K562 (cell line): ENCODE results near the gene HOXB5. TPM values are rescaled to one million over a fixed set of nuclear protein-coding genes. Genes with fewer than 3 reads are reported as not detected.

Experiments used
- ARHGAP35 ChIP-seq: fragments of 450-650 bp; IDR thresholded peaks from 2 replicates; pipeline ENCODE4 v1.6.1; 2018; ENCODE audit not compliant: partially characterized antibody
- HOXB6 ChIP-seq: fragments of 250-450 bp; sonication (Bioruptor Pico); IDR thresholded peaks from 2 replicates; pipeline ENCODE4 v1.5.1; 2022; ENCODE audit warnings: mild to moderate bottlenecking, borderline replicate concordance
- MAFK ChIP-seq: IDR thresholded peaks from 2 replicates; pipeline ENCODE4 v1.6.1; 2011; ENCODE audit warnings: low read length, improper control_type of control experiment
- MBD2 ChIP-seq: sonication (generic); IDR thresholded peaks from 2 replicates; pipeline ENCODE4 v1.6.1; 2016; ENCODE audit warnings: low read depth, borderline replicate concordance
- NFXL1 ChIP-seq: fragments of 450-650 bp; formaldehyde crosslinking; IDR thresholded peaks from 2 replicates; pipeline ENCODE4 v1.4.0; 2021; ENCODE audit warnings: mild to moderate bottlenecking
- NFYB ChIP-seq: IDR thresholded peaks from 2 replicates; pipeline ENCODE4 v1.6.1; 2011; ENCODE audit warnings: mild to moderate bottlenecking, moderate library complexity; ENCODE audit not compliant: insufficient read length; ENCODE audit errors: extremely low read depth
- OTX1 ChIP-seq: fragments of 450-650 bp; formaldehyde crosslinking; IDR thresholded peaks from 2 replicates; pipeline ENCODE4 v1.4.0; 2022; ENCODE audit warnings: mild to moderate bottlenecking
- PCBP1 ChIP-seq: fragments of 200-400 bp; formaldehyde crosslinking; IDR thresholded peaks from 2 replicates; pipeline ENCODE4 v1.6.1; 2018; ENCODE audit warnings: mild to moderate bottlenecking, low read depth, low read length; ENCODE audit not compliant: poor library complexity, severe bottlenecking
- PHB ChIP-seq: fragments of 250-450 bp; sonication (Bioruptor Pico); IDR thresholded peaks from 2 replicates; pipeline ENCODE4 v1.5.0; 2021
- RBFOX2 ChIP-seq: fragments of 200-400 bp; formaldehyde crosslinking; IDR thresholded peaks from 2 replicates; pipeline ENCODE4 v1.6.1; 2017; ENCODE audit warnings: low read depth, mild to moderate bottlenecking, low read length, moderate library complexity
- SRSF9 ChIP-seq: fragments of 200-400 bp; formaldehyde crosslinking; IDR thresholded peaks from 2 replicates; pipeline ENCODE4 v1.6.1; 2017; ENCODE audit warnings: low read depth, low read length, borderline replicate concordance
- STAG1 ChIP-seq: sonication (generic); formaldehyde crosslinking; IDR thresholded peaks from 2 replicates; pipeline ENCODE4 v1.5.0; 2020; ENCODE audit warnings: missing genetic modification reagents, borderline replicate concordance
- TOE1 ChIP-seq, 2 experiments: fragments of 450-650 bp in 1 of 2; sonication (generic) in 1 of 2; formaldehyde crosslinking in 1 of 2; IDR thresholded peaks; 2 replicates each; pipeline versions ENCODE4 v1.7.1 to v1.8.0; 2016 to 2022; ENCODE audit warnings: borderline replicate concordance in 2 of 2, mild to moderate bottlenecking in 2 of 2, antibody characterized with exemption in 1 of 2, inconsistent platforms in 1 of 2, low read depth in 1 of 2, missing genetic modification reagents in 1 of 2, moderate library complexity in 1 of 2
- XRCC5 ChIP-seq: fragments of 200-400 bp; formaldehyde crosslinking; IDR thresholded peaks from 2 replicates; pipeline ENCODE4 v1.6.1; 2017; ENCODE audit warnings: low read depth, mild to moderate bottlenecking, low read length
- ZC3H11A ChIP-seq: IDR thresholded peaks from 2 replicates; pipeline ENCODE4 v1.6.1; 2012; ENCODE audit warnings: low read depth, low read length, improper control_type of control experiment
- ZNF175 ChIP-seq: fragments of 200-800 bp; sonication (Bioruptor generic); IDR thresholded peaks from 2 replicates; pipeline ENCODE4 v1.6.1; 2016; ENCODE audit warnings: low read depth, mild to moderate bottlenecking, missing genetic modification characterization, missing compliant biosample characterization
- ZNF217 ChIP-seq: sonication (generic); formaldehyde crosslinking; IDR thresholded peaks from 2 replicates; pipeline ENCODE4 v1.8.0; 2022; ENCODE audit warnings: mild to moderate bottlenecking, missing genetic modification reagents
- ZNF551 ChIP-seq: fragments of 250-450 bp; sonication (Bioruptor Pico); IDR thresholded peaks from 2 replicates; pipeline ENCODE4 v1.5.0; 2021; ENCODE audit warnings: mild to moderate bottlenecking, moderate library complexity
- ZSCAN29 ChIP-seq: fragments of 450-650 bp; IDR thresholded peaks from 2 replicates; pipeline ENCODE4 v1.6.1; 2017
- polyA plus RNA-seq, 8 experiments: library from polyadenylated mRNA; depleted of rRNA in 4 of 8; stranded (reverse) in 5 of 8; unstranded in 3 of 8; fragments of >200 nt; fragmentation: Nextera tagmentation in 2 of 8; fragmentation: Illumina TruSeq in 1 of 8; extraction: Ambion mirVana in 2 of 8; extraction: Trizol in 1 of 8; gene quantifications; 2 replicates each; pipeline versions ENCODE4 v1.2.1 to v1.2.3, GENCODE V29; 2011 to 2014; ENCODE audit warnings: inconsistent platforms in 1 of 8, missing spikeins in 1 of 8
- total RNA-seq, 7 experiments: library from RNA; depleted of rRNA in 6 of 7; stranded (reverse); fragments of >200 nt in 6 of 7; fragmentation: Illumina TruSeq in 2 of 7; extraction: Trizol in 2 of 7; gene quantifications; 2 replicates each; pipeline versions ENCODE4 v1.2.1 to v1.2.3, GENCODE V29; 2011 to 2021; ENCODE audit warnings: low replicate concordance in 1 of 7
- TF ChIP-seq, protein P1 (sequence below): fragments of 450-650 bp; IDR thresholded peaks from one replicate; pipeline ENCODE4 v1.6.1; 2018; ENCODE audit warnings: mild to moderate bottlenecking, moderate library complexity; ENCODE audit not compliant: partially characterized antibody
- TF ChIP-seq, protein P2 (sequence below), 3 experiments: IDR thresholded peaks in 2 of 3; conservative IDR thresholded peaks in 1 of 3; 2 replicates each; pipeline ENCODE4 v1.5.1; 2011 to 2012; ENCODE audit warnings: low read length in 3 of 3, mild to moderate bottlenecking in 3 of 3, control low read depth in 2 of 3, improper control_type of control experiment in 1 of 3, inconsistent platforms in 1 of 3, low read depth in 1 of 3, mixed read lengths in 1 of 3, moderate library complexity in 1 of 3; ENCODE audit not compliant: insufficient read depth in 2 of 3
- TF ChIP-seq, protein P3 (sequence below), 2 experiments: fragments of 450-650 bp in 1 of 2; IDR thresholded peaks; 2 replicates each; pipeline ENCODE4 v1.6.1; 2011 to 2017; ENCODE audit warnings: low read depth in 2 of 2, antibody characterized with exemption in 1 of 2, borderline replicate concordance in 1 of 2, low read length in 1 of 2, mild to moderate bottlenecking in 1 of 2, mixed read lengths in 1 of 2; ENCODE audit not compliant: control insufficient read depth in 1 of 2

Gene HOXB5
- total and polyA plus RNA-seq, 9 of the 15 experiments (the other 6 are each of a cell fraction or from before 2014, with no cell fraction given) = 0.24 to 2.7 (median 0.65) TPM

DNA sequence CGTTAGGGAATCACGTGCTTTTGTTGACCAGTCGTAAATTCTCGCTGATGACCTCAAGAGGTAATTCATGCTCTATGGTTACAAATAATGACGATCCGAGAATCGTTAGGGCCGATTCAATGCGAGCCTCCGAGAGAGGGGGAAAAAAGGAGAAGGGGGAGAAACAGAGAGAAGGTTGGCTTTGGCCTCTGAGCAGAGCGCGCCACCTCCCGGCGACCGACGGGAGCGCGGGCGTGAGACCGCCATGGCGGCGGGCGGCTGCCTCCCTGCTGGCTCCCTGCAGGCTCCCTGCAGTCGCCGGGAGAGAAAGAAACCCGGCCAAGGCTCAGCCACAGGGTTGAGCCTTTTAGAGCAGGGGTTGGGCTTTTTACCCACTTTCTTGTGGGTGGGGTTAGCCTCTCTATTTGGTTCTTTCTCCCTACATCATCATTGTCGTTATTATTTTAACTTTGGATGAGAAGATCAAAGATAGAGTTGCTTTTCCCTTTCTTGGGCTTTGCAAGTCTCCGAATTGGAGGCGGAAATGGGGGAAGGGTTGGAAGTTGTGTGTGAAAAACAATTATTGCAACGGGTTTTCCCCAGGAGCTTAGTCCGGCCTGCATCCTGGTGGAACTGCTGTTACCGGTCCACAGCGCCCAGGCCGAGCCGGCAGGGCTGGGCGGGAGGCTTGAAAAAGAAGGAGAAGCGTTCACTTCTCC is 410 bp upstream of the HOXB5 start (continued):
- TF ChIP-seq, protein P1, sequence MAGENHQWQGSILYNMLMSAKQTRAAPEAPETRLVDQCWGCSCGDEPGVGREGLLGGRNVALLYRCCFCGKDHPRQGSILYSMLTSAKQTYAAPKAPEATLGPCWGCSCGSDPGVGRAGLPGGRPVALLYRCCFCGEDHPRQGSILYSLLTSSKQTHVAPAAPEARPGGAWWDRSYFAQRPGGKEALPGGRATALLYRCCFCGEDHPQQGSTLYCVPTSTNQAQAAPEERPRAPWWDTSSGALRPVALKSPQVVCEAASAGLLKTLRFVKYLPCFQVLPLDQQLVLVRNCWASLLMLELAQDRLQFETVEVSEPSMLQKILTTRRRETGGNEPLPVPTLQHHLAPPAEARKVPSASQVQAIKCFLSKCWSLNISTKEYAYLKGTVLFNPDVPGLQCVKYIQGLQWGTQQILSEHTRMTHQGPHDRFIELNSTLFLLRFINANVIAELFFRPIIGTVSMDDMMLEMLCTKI = no peak
- TF ChIP-seq, protein P2, sequence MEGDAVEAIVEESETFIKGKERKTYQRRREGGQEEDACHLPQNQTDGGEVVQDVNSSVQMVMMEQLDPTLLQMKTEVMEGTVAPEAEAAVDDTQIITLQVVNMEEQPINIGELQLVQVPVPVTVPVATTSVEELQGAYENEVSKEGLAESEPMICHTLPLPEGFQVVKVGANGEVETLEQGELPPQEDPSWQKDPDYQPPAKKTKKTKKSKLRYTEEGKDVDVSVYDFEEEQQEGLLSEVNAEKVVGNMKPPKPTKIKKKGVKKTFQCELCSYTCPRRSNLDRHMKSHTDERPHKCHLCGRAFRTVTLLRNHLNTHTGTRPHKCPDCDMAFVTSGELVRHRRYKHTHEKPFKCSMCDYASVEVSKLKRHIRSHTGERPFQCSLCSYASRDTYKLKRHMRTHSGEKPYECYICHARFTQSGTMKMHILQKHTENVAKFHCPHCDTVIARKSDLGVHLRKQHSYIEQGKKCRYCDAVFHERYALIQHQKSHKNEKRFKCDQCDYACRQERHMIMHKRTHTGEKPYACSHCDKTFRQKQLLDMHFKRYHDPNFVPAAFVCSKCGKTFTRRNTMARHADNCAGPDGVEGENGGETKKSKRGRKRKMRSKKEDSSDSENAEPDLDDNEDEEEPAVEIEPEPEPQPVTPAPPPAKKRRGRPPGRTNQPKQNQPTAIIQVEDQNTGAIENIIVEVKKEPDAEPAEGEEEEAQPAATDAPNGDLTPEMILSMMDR (IDR thresholded peaks at IDR 0.05 in 2 of 3, conservative IDR thresholded peaks at IDR 0.05 in 1 of 3; ENCODE audit: insufficient read depth in 2 of 3, low read depth in 1 of 3, low read length in 3 of 3) = peak; percentile 94 to 95 (median 94)
- TF ChIP-seq OTX1 (no peak), STAG1 (CRISPR knock-in tag) (peak; percentile 84), MAFK (no peak), HOXB6 (CRISPR knock-in tag) (no peak), NFXL1 (CRISPR knock-in tag) (no peak), SRSF9 (no peak), ZNF217 (CRISPR knock-in tag) (no peak), ZSCAN29 (no peak), PCBP1 (no peak), RBFOX2 (0 out of 2 replicates have a peak, but pooled peaks have one; percentile 27), NFYB (no peak), ZNF175 (CRISPR knock-in tag) (no peak), ZC3H11A (no peak), ZNF551 (CRISPR knock-in tag) (no peak), PHB (CRISPR knock-in tag) (no peak), MBD2 (no peak), ARHGAP35 (no peak), TOE1 (IDR thresholded peaks at IDR 0.05; ENCODE audit: borderline replicate concordance) (peak; percentile 64; the same call in 1 of the 2 replicates), TOE1 (CRISPR knock-in tag; IDR thresholded peaks at IDR 0.05; ENCODE audit: borderline replicate concordance, low read depth) (no peak), XRCC5 (peak; percentile 78; the same call in 1 of the 2 replicates)
- TF ChIP-seq, protein P3, sequence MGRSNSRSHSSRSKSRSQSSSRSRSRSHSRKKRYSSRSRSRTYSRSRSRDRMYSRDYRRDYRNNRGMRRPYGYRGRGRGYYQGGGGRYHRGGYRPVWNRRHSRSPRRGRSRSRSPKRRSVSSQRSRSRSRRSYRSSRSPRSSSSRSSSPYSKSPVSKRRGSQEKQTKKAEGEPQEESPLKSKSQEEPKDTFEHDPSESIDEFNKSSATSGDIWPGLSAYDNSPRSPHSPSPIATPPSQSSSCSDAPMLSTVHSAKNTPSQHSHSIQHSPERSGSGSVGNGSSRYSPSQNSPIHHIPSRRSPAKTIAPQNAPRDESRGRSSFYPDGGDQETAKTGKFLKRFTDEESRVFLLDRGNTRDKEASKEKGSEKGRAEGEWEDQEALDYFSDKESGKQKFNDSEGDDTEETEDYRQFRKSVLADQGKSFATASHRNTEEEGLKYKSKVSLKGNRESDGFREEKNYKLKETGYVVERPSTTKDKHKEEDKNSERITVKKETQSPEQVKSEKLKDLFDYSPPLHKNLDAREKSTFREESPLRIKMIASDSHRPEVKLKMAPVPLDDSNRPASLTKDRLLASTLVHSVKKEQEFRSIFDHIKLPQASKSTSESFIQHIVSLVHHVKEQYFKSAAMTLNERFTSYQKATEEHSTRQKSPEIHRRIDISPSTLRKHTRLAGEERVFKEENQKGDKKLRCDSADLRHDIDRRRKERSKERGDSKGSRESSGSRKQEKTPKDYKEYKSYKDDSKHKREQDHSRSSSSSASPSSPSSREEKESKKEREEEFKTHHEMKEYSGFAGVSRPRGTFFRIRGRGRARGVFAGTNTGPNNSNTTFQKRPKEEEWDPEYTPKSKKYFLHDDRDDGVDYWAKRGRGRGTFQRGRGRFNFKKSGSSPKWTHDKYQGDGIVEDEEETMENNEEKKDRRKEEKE (IDR thresholded peaks at IDR 0.05; ENCODE audit: borderline replicate concordance in 1 of 2, control insufficient read depth in 1 of 2, low read depth in 2 of 2, low read length in 1 of 2) = no peak
